ENCODE measurements around the gene SEL1L3.

Gene SEL1L3

DNA sequence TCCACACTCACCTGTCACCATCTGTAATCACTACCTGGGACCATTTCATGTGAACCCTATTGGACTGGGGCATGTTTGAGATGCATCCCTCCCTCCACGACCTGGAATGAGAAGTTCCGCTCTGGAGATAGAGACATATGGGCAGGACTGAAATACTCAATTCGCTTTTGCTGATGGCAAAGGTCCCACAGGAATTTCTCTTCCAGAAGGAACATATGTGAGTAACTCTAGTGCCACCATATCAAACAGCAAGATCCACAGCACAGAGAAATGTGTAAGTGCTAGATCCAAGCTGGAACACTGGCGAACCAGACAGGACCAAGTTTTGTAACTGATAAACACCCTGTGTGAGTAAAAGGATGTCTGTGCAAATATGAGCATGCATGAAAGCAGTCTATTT, 43.9 kb downstream of the SEL1L3 start:
- no peak for DNase-seq (ENCODE audit: low read depth, low spot score)
- Histone ChIP-seq H3K36me3 (ENCODE audit: control insufficient read depth, insufficient read depth, low read length) (peaks cover 3% of the 10 kb centered on the region; the same call in 1 of the 2 replicates), H3K27ac (ENCODE audit: low read length) (no peak overlapping the region), H3K9me3 (ENCODE audit: control insufficient read depth, insufficient read depth, low read length) (no peaks in the 10 kb centered on the region), H3K27me3 (ENCODE audit: control insufficient read depth, insufficient read depth, low read length) (no peaks in the 10 kb centered on the region; the same call in 1 of the 2 replicates), H3K4me3 (ENCODE audit: low read length) (no peak overlapping the region), H3K4me1 (ENCODE audit: control insufficient read depth, insufficient read depth, low read length) (peaks cover 4% of the 10 kb centered on the region)
- WGBS (ENCODE audit: insufficient coverage, insufficient read length), result no CpG with 5 or more reads among the region's 4 CpGs

DNA sequence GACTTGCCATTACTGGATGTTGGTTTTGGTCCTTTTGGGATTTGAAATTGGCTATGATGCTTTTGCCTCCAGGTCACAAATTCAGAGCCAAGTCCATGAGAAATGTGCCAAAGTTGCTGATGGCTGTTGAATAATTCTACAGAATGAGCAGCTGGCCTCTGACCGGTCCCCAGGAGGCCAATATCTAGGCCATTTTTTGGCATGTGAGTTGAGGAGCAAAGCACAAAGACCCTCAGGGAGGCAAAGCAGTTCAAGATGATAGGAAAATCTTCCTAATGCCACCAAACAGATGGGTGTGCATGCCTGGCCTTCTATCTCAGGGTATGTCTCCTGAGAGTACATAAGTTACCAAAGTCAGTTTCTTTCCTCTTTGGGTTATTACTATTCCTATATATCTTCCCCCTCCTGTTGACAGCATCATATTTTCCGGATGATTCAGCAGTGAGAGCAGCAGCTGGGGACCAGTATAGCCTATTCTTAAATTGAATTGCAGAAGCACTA, 44.4 kb downstream of the SEL1L3 start:
- no CpG with 5 or more reads among the region's 2 CpGs for WGBS (ENCODE audit: insufficient coverage, insufficient read length)
- no peaks in the 10 kb centered on the region; the same call in 1 of the 2 replicates for H3K27me3 ChIP-seq (ENCODE audit: control insufficient read depth, insufficient read depth, low read length)
- no peak overlapping the region for H3K4me3 ChIP-seq (ENCODE audit: low read length)
- no peaks in the 10 kb centered on the region for H3K9me3 ChIP-seq (ENCODE audit: control insufficient read depth, insufficient read depth, low read length)
- H3K4me1 ChIP-seq (ENCODE audit: control insufficient read depth, insufficient read depth, low read length), result peaks cover 4% of the 10 kb centered on the region
- no peak overlapping the region for H3K27ac ChIP-seq (ENCODE audit: low read length)
- no peak for DNase-seq (ENCODE audit: low read depth, low spot score)
- H3K36me3 ChIP-seq (ENCODE audit: control insufficient read depth, insufficient read depth, low read length), result peaks cover 3% of the 10 kb centered on the region; the same call in 1 of the 2 replicates

DNA sequence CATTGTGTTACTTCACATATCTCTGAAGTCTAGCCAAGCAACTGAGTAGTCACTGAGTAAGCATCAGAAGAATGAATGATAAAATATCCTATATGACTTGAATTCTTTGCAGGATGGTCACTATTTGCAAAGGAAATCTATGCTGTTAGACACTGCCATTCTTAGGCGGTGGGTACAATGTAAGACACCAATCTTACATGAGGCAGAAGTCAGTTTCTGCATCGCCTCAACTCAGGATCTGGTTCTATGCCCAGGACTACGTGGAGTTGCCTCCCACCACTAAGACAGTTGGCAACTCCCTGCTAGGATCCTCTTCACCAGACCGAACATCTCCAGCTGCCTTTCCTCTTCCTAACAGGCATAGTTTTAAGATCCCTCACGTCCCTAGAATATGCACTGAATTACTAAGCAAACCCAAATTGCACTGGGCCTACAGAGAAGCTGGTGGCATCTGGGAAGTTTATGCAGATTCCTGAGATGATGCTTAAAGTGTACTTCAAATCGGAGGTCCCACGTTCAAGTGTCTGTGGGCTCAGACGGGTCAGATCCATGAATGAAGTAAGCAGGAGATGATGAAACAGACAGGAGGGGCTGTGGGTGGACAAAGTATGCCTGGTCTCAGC, 45.6 kb downstream of the SEL1L3 start:
- no peak for DNase-seq (ENCODE audit: low read depth, low spot score)
- H3K27ac ChIP-seq (ENCODE audit: low read length), result no peak overlapping the region
- no peaks in the 10 kb centered on the region; the same call in 1 of the 2 replicates for H3K27me3 ChIP-seq (ENCODE audit: control insufficient read depth, insufficient read depth, low read length)
- H3K36me3 ChIP-seq (ENCODE audit: control insufficient read depth, insufficient read depth, low read length), result peaks cover 3% of the 10 kb centered on the region; the same call in 1 of the 2 replicates
- no CpG with 5 or more reads among the region's 8 CpGs for WGBS (ENCODE audit: insufficient coverage, insufficient read length)
- peaks cover 4% of the 10 kb centered on the region for H3K4me1 ChIP-seq (ENCODE audit: control insufficient read depth, insufficient read depth, low read length)
- H3K9me3 ChIP-seq (ENCODE audit: control insufficient read depth, insufficient read depth, low read length), result no peaks in the 10 kb centered on the region
- H3K4me3 ChIP-seq (ENCODE audit: low read length), result no peak overlapping the region

DNA sequence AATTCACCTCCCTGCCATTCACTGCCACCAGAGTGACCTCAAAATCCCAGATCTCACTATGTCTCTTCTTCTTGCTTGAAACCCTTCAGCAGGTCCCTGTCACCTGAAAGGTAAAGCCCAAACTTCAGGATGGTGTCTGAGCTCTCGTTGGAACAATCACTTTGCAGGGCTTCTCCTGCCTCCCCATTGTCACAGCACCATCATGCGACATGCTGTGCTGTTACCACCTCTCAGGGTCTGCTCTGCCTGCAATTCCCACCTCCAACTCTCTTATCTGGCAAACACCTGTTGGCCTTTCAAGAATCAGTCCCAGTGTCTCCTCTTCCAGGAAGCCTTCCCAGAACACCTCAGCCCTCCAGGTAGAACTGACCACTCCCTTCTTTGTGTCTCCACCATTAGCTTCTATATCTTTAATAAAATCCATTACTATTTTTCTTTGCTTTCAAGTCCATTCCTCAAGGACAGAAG, 46.2 kb downstream of the SEL1L3 start:
- no CpG with 5 or more reads among the region's 2 CpGs for WGBS (ENCODE audit: insufficient coverage, insufficient read length)
- no peak overlapping the region for H3K4me3 ChIP-seq (ENCODE audit: low read length)
- H3K27ac ChIP-seq (ENCODE audit: low read length), result no peak overlapping the region
- H3K27me3 ChIP-seq (ENCODE audit: control insufficient read depth, insufficient read depth, low read length), result no peaks in the 10 kb centered on the region; the same call in 1 of the 2 replicates
- DNase-seq (ENCODE audit: low read depth, low spot score), result no peak
- H3K4me1 ChIP-seq (ENCODE audit: control insufficient read depth, insufficient read depth, low read length), result no peaks in the 10 kb centered on the region; the same call in 1 of the 2 replicates
- peaks cover 3% of the 10 kb centered on the region; the same call in 1 of the 2 replicates for H3K36me3 ChIP-seq (ENCODE audit: control insufficient read depth, insufficient read depth, low read length)
- H3K9me3 ChIP-seq (ENCODE audit: control insufficient read depth, insufficient read depth, low read length), result no peaks in the 10 kb centered on the region

DNA sequence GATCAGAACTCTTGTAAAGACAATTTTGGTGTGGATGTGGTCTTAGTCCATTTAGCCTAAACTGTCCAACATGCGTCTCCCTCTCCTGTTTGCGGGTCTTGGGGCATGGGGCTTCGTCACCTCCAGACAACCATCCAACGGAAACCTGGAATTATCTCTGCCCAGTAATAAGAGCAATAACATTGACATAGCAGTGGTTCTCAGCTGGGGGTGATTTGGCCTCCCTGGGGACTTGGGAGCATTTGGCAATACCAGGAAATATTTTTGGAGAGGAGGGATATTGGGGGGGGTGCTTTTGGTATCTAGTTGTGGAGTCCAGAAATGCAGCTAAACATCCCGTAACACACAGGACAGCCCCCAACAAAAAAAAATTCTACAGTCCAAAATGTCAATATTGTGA, 47.2 kb downstream of the SEL1L3 start:
- no peak overlapping the region for H3K4me3 ChIP-seq (ENCODE audit: low read length)
- H3K27me3 ChIP-seq (ENCODE audit: control insufficient read depth, insufficient read depth, low read length), result no peaks in the 10 kb centered on the region
- H3K27ac ChIP-seq (ENCODE audit: low read length), result no peak overlapping the region
- DNase-seq (ENCODE audit: low read depth, low spot score), result no peak
- no CpG with 5 or more reads among the region's 5 CpGs for WGBS (ENCODE audit: insufficient coverage, insufficient read length)
- H3K36me3 ChIP-seq (ENCODE audit: control insufficient read depth, insufficient read depth, low read length), result peaks cover 3% of the 10 kb centered on the region; the same call in 1 of the 2 replicates
- H3K9me3 ChIP-seq (ENCODE audit: control insufficient read depth, insufficient read depth, low read length), result no peaks in the 10 kb centered on the region
- no peaks in the 10 kb centered on the region; the same call in 1 of the 2 replicates for H3K4me1 ChIP-seq (ENCODE audit: control insufficient read depth, insufficient read depth, low read length)

DNA sequence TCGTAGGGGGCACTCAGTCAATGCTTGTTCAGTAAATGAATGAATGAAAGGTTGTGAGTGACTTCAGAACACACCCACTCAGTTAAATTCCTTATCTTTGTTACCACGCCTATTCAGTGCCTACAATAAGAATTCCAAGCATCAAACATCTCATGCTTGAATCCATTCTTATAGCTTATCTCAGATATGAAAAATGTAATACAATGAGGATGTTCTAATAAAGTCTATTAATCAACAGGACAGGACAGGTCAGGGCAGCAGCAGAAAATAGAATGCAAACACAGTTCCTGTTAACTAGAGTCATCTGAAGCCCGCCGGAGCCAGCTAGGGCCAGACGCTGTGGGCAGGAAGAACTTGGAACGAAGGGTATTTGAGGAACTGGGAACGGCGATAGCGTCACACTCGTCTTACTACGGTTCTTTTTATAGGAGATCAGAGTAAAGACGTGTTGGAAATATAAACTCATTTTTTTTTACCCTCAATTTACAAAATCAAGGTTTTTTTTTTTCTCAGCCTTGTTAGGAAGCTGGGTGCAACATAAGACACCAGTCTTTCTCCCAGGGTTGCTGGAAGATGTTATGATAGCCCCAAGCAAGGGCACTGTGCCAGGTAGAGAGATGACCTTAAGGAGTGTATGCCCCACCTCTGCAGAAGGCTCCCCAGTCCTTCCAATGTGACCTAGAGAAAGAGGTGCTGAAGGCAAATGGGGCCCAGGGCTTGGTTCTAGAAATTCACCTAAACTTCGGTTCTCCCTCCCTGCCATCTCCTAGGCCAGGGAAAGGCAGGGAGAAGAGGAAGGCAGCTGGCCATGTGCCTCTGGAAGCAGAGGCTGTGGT, 48.3 kb downstream of the SEL1L3 start:
- H3K27ac ChIP-seq (ENCODE audit: low read length), result no peak overlapping the region
- H3K36me3 ChIP-seq (ENCODE audit: control insufficient read depth, insufficient read depth, low read length), result peaks cover 3% of the 10 kb centered on the region; the same call in 1 of the 2 replicates
- no peaks in the 10 kb centered on the region for H3K9me3 ChIP-seq (ENCODE audit: control insufficient read depth, insufficient read depth, low read length)
- no CpG with 5 or more reads among the region's 13 CpGs for WGBS (ENCODE audit: insufficient coverage, insufficient read length)
- no peaks in the 10 kb centered on the region; the same call in 1 of the 2 replicates for H3K4me1 ChIP-seq (ENCODE audit: control insufficient read depth, insufficient read depth, low read length)
- DNase-seq (ENCODE audit: low read depth, low spot score), result no peak
- no peaks in the 10 kb centered on the region for H3K27me3 ChIP-seq (ENCODE audit: control insufficient read depth, insufficient read depth, low read length)
- H3K4me3 ChIP-seq (ENCODE audit: low read length), result no peak overlapping the region

DNA sequence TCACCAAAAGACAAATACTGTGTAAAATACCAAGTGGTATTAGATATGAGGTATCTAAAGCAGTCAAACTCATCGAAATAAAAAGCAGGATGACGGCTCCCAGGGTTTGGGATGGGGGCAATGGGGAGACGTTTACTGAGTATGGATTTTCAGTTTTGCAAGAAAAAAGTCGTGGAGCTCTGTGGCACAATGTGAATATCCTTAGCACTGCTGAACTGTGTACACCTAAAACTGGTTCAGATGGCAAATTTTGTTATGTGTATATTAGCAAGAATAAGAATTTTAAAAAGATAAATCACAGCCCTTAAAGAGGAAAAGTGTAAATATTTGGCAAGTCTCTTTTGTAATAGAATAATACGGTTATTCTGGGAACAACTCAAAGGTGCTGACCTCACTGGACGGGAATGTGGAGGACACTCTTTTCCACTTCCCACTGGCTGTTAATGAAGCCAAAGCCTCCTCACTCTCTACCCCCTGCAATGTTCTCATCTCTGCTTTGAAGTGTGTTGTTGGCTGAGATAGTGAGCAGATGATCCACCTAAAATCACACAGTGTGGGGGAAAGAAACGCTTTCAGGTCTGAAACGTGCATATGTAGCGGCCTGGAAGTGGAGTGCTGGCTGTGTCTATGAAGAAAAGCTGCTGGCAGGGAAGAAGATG, 49.2 kb downstream of the SEL1L3 start:
- Histone ChIP-seq H3K36me3 (ENCODE audit: control insufficient read depth, insufficient read depth, low read length) (no peaks in the 10 kb centered on the region; the same call in 1 of the 2 replicates), H3K27me3 (ENCODE audit: control insufficient read depth, insufficient read depth, low read length) (no peaks in the 10 kb centered on the region), H3K27ac (ENCODE audit: low read length) (no peak overlapping the region), H3K4me3 (ENCODE audit: low read length) (no peak overlapping the region), H3K4me1 (ENCODE audit: control insufficient read depth, insufficient read depth, low read length) (no peaks in the 10 kb centered on the region; the same call in 1 of the 2 replicates), H3K9me3 (ENCODE audit: control insufficient read depth, insufficient read depth, low read length) (no peaks in the 10 kb centered on the region)
- no peak for DNase-seq (ENCODE audit: low read depth, low spot score)
- no CpG with 5 or more reads among the region's 9 CpGs for WGBS (ENCODE audit: insufficient coverage, insufficient read length)

DNA sequence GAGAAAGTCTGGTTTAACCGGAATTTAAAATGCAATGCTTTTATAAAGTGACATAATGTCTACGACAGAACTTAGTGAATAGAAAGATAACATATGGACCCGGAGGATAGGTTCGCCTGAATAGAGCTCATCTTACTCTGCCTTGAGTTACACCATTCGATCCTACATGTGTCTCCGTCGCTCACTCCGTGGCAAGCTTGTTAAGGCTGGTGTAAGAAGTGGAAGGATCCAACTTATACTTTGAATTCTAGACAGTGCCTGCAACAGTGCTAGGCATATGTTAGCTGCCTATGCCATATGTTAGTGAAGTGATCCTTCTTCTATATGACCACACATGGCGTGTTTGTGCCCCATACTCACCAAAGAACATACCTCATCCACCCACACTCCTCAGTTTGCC, 50.9 kb downstream of the SEL1L3 start:
- no peak for DNase-seq (ENCODE audit: low read depth, low spot score)
- WGBS (ENCODE audit: insufficient coverage, insufficient read length), result no CpG with 5 or more reads among the region's 9 CpGs
- peaks cover 1% of the 10 kb centered on the region; the same call in 1 of the 2 replicates for H3K4me1 ChIP-seq (ENCODE audit: control insufficient read depth, insufficient read depth, low read length)
- H3K4me3 ChIP-seq (ENCODE audit: low read length), result no peak overlapping the region
- H3K9me3 ChIP-seq (ENCODE audit: control insufficient read depth, insufficient read depth, low read length), result no peaks in the 10 kb centered on the region
- no peaks in the 10 kb centered on the region for H3K27me3 ChIP-seq (ENCODE audit: control insufficient read depth, insufficient read depth, low read length)
- no peak overlapping the region for H3K27ac ChIP-seq (ENCODE audit: low read length)
- no peaks in the 10 kb centered on the region; the same call in 1 of the 2 replicates for H3K36me3 ChIP-seq (ENCODE audit: control insufficient read depth, insufficient read depth, low read length)

DNA sequence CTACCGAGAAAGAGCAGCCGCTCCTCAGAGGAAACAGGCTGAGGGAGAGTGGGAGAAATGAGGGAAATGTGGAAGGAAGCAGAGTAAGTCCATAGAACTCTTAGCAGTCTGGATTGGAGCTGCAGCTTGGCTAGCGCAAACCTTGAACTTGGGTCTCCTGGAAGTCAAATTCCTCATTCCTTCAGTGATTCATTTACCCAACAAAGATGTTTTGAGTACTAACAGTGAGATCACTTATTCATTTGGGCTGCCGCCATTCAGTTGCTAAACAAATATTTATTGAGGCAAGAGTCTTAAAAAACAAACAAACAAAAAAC, 51.5 kb downstream of the SEL1L3 start:
- Histone ChIP-seq H3K36me3 (ENCODE audit: control insufficient read depth, insufficient read depth, low read length) (no peaks in the 10 kb centered on the region; the same call in 1 of the 2 replicates), H3K9me3 (ENCODE audit: control insufficient read depth, insufficient read depth, low read length) (no peaks in the 10 kb centered on the region), H3K4me1 (ENCODE audit: control insufficient read depth, insufficient read depth, low read length) (peaks cover 3% of the 10 kb centered on the region; the same call in 1 of the 2 replicates), H3K4me3 (ENCODE audit: low read length) (no peak overlapping the region), H3K27me3 (ENCODE audit: control insufficient read depth, insufficient read depth, low read length) (no peaks in the 10 kb centered on the region), H3K27ac (ENCODE audit: low read length) (no peak overlapping the region)
- DNase-seq (ENCODE audit: low read depth, low spot score), result no peak
- no CpG with 5 or more reads among the region's 4 CpGs for WGBS (ENCODE audit: insufficient coverage, insufficient read length)
